ENCODE data around the gene CD79A.

Gene CD79A

GRCh38 chr19:41883821-41884733 lies 7.0 kb downstream of the CD79A start:
- peak; percentile 80 for DNase-seq (ENCODE audit: low read depth)

DNA sequence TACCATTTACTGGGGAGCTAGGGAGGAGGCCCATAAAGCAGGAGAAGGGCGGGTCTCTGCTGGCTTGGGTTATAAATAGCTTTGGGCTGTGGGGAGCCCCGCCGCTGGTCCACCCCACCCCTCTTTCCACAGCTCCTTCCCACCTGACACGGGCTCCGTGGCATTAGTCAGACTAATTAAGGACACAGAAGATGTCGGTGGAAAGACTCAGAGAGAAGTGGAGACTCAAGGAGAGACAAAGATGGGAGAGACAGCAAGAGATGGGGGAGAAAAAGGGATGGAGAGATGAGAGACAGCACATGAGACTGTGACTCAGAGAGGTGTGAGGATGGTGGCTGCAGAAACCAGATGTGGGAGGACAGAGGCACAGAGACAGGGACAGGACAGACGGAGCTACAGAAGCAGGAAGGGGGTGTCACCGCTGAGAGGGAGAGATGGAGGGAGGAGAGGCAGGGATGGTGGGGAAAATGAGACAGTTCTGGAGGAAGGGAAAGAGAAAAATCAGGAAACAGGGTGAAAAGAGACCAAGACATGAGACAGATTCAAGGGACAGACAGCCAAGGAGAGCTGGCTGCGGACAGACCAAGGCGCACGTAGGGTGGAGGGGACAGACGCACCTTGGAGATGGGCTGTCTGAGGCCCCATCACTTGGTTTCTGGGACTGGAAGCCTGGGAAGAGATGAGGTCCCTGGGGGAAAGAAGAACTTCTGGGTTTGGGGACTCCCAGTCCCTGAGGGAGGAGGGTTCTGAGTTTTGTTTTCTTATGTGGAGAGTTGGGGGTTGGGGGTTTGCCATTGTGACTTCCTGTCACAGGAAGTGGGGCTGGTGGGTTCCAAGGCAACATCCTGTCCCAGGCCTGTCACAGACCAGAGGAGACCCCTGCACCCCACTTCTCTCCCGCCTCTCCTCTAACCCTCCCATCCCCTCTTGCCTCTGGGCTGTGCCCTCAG lies 10.0 kb downstream of the CD79A start:
- DNase-seq (ENCODE audit: low read depth): peak; percentile 35

- DNase-seq (ENCODE audit: low read depth): peak; percentile 84
These were observed 10.8 kb downstream of the CD79A start for GRCh38 chr19:41887711-41888382.

DNA sequence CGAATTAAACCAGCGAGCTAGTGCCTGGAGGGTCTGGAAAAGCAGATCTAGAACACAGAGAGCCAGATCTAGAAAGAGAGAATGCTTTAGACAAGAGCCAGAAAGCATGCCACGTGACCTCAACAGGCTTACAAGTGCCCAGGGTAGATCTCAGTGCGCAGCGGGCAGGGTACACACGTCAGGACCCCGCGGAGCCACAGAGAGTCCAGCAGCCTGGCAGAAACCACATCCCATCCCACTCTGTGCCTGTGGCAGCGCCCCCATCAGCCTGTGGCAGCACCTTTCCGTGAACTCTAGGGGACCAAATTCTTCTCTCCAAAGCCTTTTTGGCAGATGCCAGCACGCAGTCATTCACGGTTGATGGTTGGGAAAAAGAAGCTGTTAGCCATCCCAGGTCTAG lies 11.8 kb downstream of the CD79A start:
- no peak for DNase-seq (ENCODE audit: low read depth)

DNA sequence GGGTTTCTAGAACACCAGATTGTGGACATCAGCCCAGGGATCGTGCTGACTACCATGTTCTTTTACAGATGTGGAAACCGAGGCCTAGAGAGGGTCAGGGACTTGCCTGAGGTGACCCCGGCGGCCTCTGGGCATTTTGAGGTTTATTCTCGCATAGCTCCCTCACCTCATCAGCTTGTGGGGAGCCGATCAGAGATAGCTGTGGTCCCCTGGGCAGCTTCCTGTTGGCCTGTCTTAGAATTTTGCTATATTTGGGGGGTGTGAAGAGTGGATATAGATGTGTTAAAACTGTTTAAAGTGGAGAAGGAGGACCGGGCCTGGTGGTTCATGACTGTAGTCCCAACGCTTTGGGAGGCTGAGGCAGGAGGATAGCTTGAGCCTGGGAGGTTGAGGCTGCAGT lies 12.8 kb downstream of the CD79A start:
- no peak for DNase-seq (ENCODE audit: low read depth)

DNA sequence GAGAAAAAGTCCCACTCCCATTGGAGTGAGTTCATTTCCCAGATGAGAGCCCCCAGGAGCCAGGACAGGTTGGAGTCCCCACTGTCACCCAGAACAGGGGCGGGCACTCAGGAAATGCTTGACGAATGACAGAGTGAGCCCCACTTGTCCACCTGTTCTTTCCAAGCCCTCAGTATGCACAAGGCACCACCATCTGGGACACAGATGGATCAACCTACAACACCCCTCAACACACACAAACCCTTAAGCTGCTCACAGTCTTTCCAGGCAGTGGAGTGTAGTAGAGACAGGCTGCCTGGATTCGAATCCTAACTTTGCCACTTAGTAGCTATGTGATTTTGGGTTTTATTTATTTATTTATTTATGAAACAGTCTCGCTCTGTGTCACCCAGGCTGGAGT lies 13.9 kb downstream of the CD79A start:
- no peak for DNase-seq (ENCODE audit: low read depth)

DNA sequence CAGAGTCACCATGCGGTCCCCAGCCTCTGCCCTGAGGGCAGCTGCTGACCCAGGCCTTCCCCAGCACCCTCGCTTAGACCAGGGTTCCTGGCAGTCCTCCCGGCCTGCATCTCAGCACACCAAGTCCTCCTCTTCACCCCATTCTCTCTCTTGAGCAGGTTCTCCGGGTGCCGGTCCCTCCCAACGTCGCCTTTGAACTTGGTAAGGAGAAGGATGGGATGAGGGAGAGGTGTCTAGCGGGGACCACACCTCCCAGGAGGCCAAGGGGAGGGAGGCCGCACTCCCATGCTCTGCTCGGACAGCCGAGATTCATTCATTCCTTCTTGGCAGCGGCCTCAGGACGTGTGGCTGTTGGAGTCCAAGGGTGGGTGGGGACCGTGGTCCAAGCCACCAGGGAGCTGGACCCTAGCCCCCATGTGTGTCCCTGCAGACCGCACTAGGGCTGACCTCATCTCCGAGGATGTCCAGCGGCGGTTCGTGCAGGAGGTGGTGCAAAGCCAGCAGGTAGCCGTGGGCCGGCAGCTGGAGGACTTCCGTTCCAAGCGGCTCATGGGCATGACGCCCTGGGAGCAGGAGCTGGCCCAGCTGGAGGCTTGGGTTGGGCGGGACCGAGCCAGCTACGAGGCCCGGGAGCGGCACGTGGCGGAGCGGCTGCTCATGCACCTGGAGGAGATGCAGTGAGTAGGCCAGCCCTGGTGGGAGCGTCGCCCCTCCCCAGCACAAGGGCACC lies 15.3 kb downstream of the CD79A start:
- DNase-seq (ENCODE audit: low read depth): no peak

DNA sequence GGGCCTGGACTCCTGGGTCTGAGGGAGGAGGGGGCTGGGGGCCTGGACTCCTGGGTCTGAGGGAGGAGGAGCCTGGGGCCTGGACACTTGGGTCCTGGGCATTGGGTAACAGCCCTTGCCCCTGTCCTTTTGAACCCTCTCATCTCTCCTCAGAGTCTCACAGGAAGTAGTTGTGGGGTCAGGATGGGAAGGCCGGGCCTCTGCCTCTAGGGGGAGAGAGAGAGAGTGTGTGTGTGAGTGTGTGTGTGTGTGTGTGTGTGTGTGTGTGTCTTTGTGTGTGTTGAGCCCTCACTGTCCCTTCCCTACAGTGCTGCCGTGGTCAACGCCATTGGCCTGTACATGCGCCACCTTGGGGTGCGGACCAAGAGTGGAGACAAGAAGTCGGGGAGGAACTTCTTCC lies 16.8 kb downstream of the CD79A start:
- no peak for DNase-seq (ENCODE audit: low read depth)

DNA sequence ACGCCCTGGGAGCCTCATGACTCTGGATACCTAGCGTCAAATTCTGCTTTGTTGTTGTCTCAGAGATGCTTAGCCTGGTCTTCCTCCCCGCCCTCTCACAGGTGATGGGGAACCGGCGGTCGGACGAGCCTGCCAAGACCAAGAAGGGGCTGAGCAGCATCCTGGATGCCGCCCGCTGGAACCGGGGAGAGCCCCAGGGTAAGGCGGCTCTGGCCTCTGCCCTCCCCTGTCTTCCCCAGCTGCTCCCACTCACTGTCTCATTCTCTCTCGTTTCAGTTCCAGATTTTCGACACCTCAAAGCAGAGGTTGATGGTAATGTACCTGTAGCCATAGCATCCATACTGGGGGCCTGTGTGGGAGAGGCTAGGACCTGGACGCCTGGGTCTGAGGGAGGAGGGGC lies 17.3 kb downstream of the CD79A start:
- no peak for DNase-seq (ENCODE audit: low read depth)

DNA sequence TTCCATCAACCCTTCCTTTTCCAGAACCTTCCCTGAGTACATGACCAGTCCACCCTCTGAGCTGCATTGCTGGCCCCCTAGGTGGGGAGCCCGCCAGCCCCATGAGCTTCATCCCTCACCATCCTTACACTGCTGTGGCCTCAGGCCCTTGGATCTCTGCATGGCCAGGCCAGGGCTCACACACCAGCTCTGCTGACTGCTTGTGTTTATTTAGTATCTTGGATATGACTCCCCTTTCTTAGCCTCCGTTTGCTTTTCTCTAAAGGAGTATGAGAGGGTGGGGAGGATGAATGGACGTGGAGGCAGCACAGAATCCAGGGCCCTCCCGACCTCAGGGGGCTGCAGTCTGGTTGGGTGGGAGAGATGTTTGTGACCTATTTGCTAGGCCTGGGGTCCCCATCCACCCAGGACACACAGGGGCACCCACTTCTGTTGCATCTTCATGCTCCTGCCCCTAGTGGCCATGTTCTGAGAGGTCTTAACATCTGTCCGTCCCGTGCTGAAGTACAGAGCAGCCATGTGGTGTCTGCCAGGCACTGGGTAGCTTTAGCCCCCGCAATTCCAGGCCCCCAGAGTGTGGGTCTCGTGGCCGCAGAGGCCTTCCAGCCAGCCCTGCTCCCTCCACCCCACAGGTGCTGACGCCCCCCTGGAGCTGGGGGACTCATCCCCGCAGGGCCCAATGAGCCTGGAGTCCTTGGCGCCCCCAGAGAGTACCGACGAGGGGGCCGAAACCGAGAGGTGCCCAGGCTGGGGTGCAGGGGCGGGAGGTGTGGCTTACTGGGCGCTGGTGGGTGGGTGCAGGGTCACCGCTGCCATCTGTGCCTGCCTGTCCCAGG lies 18.9 kb downstream of the CD79A start:
- DNase-seq (ENCODE audit: low read depth): no peak

- no peak for DNase-seq (ENCODE audit: low read depth)
These were observed 19.5 kb downstream of the CD79A start for GRCh38 chr19:41896581-41896942.

- DNase-seq (ENCODE audit: low read depth): no peak
These were observed 20.1 kb downstream of the CD79A start for GRCh38 chr19:41897181-41897580.

GRCh38 chr19:41897820-41898219 lies 20.7 kb downstream of the CD79A start:
- DNase-seq (ENCODE audit: low read depth): no peak

GRCh38 chr19:41898235-41898634 lies 21.2 kb downstream of the CD79A start:
- DNase-seq (ENCODE audit: low read depth): no peak

DNA sequence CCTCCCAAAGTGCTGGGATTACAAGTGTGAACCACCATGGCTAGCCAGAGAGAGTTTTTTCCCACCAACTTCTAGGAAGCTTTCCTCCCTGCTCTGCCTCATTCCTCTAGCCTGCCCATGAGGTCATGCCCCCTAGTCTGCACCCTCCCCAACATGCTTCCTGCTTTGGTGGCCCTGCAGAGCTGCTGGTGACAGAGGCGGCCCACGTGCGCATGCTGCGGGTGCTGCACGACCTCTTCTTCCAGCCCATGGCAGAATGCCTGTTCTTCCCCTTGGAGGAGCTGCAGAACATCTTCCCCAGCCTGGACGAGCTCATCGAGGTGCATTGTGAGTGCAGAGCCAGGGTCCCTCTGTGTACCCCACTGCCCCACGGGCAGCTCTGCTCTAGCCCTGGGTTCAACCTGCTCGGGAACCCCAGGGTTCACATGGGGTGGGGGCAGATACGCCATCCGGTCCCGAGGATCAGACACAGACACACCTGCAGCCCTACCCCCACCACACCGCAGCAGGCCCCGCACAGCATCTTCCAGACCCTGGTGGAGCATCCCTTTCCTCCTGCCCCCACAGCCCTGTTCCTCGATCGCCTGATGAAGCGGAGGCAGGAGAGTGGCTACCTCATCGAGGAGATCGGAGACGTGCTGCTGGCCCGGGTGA lies 24.8 kb downstream of the CD79A start:
- no peak for DNase-seq (ENCODE audit: low read depth)

DNA sequence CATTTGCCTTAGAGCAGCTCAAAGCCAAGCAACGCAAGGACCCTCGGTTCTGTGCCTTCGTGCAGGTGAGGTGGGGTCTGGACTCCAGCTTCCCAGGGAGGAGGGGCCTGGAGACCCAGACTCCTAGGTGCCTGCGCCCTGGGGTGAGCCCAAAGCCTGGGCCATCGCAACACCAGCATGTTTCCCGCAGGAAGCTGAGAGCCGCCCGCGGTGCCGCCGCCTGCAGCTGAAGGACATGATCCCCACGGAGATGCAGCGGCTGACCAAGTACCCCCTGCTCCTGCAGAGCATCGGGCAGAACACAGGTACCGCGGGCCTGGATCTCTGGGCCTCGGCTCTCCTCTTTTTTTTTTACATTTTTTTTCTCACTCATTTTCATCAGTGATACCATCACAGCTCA lies 25.5 kb downstream of the CD79A start:
- no peak for DNase-seq (ENCODE audit: low read depth)

- DNase-seq (ENCODE audit: low read depth): no peak
These were observed 26.3 kb downstream of the CD79A start for GRCh38 chr19:41903193-41903953.

GRCh38 chr19:41904118-41904870 lies 27.2 kb downstream of the CD79A start:
- no peak for DNase-seq (ENCODE audit: low read depth)

Measured in activated T-helper 9 cell treated with anti-CD3 and anti-CD28 coated beads, Interleukin-2, amount 50 U/mL, for 16 hours (primary cell).